Neural progenitor cell (in vitro differentiated cells): ENCODE measurements around the gene CCT7.

ENCODE experiments used
- EZH2 ChIP-seq: fragments of 200-600 bp; sonication (generic); IDR thresholded peaks from 2 replicates; pipeline ENCODE4 v1.6.1; 2017; ENCODE audit warnings: antibody characterized with exemption, mild to moderate bottlenecking, moderate library complexity
- TF ChIP-seq, protein P1 (sequence below): fragments of 200-600 bp; sonication (generic); IDR thresholded peaks from 2 replicates; pipeline ENCODE4 v1.5.1; 2017; ENCODE audit warnings: antibody characterized with exemption, mild to moderate bottlenecking

DNA sequence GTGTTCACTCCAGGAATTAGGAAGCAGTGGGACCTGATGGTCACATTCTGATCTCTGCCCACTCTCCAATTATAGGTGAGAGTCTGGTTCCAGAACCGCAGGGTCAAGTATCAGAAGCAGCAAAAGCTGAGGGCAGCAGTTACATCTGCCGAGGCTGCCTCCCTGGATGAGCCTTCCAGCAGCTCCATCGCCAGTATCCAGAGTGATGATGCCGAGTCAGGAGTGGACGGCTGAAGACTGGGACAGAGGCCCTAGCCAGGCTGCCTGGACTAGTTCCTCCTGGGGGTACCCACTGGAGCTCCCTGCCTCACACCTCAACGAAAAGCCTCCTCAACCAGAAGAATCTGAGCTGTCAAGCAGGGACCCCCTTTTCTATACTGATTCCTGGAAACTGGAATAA, 23.4 kb upstream of the CCT7 start:
- TF ChIP-seq, protein P1, sequence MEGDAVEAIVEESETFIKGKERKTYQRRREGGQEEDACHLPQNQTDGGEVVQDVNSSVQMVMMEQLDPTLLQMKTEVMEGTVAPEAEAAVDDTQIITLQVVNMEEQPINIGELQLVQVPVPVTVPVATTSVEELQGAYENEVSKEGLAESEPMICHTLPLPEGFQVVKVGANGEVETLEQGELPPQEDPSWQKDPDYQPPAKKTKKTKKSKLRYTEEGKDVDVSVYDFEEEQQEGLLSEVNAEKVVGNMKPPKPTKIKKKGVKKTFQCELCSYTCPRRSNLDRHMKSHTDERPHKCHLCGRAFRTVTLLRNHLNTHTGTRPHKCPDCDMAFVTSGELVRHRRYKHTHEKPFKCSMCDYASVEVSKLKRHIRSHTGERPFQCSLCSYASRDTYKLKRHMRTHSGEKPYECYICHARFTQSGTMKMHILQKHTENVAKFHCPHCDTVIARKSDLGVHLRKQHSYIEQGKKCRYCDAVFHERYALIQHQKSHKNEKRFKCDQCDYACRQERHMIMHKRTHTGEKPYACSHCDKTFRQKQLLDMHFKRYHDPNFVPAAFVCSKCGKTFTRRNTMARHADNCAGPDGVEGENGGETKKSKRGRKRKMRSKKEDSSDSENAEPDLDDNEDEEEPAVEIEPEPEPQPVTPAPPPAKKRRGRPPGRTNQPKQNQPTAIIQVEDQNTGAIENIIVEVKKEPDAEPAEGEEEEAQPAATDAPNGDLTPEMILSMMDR: no peak
- no peak for TF ChIP-seq EZH2
